Fibroblast of upper back skin (primary cell): ENCODE measurements around the gene CCDC134.
A peak's percentile ranks its signal among the peaks of the same experiment; 100 is the strongest.
"Not testable (repeated sequence)": the region's sequence is repeated elsewhere in the genome, so short reads cannot be mapped to it uniquely, and the experiment has no call there.

Experiments
- DNase-seq: peaks from one replicate; pipeline ENCODE4 v3.0.0-alpha.2; 2013

The CCDC134 gene

DNA sequence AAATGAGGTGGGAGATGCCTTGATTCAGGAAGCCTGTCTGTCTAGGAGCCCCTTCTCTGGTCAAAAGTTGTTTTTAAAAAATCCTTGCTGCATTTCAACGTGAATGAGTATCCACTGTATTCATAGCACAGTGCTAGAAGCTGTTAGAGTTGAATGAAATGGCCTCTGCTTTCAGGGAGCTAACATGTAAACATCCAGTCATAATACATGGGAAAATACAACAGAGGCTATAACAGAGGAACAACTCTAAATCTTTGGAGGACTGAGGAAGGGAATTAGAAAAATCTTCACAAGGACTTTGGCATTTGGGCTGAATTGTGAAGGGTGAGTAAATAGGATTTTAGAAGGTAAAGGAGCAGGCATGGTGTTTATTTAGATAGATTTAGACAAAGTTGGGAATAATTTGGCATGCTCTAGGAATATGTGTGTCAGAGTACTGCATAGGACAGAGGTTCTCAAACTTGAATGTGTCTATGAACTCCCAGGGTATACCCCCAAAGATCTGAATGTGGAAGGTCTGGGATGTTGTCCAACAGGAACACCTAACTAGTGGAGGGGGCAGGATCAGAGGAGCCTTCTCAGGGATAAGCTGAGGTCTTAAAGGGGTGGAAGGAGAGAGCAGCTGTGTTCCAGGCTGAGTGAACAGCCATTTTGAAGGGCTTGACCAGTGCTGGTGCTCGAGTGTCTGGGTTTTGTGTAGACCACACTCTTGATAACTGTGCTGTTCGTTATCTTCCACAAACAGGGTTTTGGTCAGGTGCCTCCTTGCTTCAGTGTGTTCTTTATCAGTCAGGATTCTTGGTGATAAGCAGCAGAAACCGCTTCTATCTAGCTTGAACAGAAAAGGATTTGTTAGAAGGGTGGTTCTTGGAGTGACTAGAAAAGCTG lies 45.1 kb downstream of the CCDC134 start:
- DNase-seq, result no peak

DNA sequence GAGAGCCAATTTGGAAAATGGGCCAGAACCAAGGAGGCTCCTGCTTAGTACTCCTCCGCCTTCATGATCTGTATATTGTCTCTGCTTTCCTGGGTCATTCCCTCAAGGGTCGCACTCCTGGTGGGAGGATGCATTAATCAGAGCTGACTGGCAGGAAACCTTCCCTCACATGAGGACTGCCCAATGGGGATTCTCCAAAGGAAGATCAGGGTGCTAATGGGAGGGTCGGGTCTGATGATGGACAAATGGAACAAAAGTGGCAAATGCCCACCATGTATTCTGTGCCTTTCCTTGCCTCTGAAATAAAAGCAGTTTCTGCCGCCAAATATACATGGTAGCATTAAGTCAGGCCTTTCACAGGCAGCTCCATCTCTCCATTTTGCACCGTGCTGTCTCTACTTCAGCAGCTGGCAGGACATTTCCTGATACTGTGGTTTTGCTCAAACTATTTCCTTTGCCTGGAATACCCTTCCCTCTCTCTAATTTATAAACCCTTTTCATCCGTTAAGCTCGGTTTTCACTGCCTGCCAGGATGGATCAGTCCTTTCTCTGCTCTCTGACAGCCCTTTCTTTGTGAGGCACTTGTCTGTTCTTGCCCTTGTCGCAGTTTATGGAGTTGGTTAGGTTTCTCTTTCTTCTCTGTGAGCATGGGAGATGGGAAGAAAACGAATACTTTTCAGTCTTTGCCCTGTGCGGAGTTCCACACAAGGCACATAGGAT lies 45.9 kb downstream of the CCDC134 start:
- DNase-seq, result no peak

DNA sequence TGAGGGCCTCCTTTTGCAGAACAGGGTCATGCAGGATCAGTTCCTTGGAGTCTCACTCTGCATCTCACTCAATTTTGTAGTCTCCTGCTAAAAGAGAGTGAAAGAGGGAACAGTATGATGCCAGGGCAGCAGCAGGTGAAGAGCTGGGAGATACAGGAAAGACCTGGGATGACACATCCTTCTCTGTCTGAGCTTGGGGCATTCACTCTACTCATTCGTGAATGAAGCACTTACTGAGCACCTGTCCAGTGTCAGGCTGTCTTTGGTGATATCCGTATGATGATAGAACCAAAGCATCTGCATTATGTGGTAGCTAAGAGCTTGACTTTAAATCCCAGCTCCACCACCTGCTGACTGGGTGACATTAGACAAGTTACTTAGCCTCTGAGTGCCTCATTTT lies 46.8 kb downstream of the CCDC134 start:
- DNase-seq, result no peak

DNA sequence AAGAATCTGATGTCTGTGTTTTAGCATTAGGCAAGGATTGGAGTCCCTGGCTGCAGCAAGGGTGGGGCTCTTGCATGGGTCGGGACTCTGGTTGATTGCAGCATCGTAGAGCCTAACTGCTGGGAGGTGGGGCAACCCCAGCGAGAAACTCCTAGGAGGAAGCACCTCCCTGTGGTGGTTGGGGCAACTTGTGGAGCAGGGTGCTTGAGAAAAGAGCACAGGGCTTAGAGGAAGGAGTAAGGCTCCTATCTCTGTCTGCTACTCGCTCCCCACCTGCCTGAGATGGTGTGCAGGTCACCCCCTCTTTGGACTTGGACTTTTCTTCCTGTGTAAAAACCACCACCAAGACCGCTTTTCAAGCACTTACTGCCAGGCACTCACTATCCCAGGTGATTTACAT lies 48.0 kb downstream of the CCDC134 start:
- no peak for DNase-seq

- DNase-seq, result no peak
Observed at GRCh38 chr22:41856469-41856868, 56.0 kb downstream of the CCDC134 start.

- DNase-seq, result peak; percentile 56
Observed at GRCh38 chr22:41857155-41857859, 56.8 kb downstream of the CCDC134 start.

DNA sequence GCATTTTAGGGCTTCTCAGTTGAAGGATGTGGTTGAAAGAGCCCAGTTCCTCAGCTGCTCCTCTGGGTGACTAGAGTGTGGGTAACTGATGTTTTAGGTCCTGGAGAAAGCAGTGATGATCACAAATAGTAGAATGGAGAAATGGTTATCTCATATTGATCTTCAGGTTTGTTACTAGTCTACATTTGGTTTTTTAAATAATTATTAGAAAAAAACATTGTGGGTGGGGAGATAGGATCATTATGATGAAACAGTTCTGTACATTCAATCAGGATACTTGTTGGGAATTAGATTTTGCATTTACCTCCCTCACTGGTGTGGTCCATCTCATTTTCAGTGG lies 57.4 kb downstream of the CCDC134 start:
- no peak for DNase-seq

DNA sequence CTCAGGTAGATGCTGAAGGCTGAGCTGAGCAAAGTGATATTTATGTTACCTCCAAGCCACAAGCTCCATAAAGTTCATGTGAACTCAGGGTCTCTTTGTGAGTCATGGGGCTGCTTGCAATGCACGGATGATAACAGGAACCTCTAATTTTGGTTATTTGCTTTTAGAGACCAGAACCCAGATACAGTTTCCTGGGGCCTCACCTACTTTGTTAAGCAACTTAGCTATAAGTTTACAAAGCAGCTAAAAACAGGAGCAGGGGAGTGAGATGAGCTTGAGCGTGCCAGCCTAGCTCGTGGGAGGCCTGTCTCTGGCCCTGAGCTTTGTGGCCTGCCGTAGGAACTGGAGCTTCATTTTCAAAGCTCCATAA lies 61.7 kb downstream of the CCDC134 start:
- DNase-seq, result no peak

GRCh38 chr22:41862530-41863266 lies 62.2 kb downstream of the CCDC134 start:
- DNase-seq, result no peak

DNA sequence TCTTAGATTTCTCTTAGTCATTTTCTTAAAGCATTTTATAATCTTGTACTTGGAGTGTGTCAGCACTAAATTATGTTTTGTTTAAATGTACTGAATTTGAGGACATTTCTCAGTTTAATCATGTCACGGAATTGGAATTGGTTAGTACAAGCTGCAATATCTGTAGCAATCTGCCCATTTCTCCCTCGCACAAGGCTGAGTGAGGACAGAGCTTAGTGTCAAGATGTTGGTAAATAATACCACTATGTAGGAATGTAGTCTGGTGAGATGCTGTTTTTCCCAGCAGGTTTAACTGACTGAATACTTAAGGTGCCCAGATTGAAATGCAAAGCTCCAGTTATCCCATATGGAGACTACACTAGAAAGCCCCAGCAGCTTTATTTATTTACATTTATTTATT lies 63.0 kb downstream of the CCDC134 start:
- DNase-seq, result no peak

DNA sequence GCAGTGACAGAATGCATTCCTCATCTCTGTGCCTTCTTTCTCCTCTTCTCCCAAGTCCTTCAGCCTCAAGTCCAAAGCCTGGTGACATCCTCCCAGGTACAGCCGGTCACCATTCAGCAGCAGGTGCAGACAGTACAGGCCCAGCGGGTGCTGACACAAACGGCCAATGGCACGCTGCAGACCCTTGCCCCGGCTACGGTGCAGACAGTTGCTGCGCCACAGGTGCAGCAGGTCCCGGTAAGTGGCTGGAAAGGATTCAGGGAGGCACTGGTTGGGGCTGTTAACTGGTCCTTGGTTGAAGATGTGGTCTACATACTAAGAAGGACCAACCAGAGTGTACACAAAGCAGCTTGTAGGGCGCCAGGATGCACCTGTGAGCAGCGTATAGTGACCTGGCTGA lies 68.1 kb downstream of the CCDC134 start:
- DNase-seq, result no peak

DNA sequence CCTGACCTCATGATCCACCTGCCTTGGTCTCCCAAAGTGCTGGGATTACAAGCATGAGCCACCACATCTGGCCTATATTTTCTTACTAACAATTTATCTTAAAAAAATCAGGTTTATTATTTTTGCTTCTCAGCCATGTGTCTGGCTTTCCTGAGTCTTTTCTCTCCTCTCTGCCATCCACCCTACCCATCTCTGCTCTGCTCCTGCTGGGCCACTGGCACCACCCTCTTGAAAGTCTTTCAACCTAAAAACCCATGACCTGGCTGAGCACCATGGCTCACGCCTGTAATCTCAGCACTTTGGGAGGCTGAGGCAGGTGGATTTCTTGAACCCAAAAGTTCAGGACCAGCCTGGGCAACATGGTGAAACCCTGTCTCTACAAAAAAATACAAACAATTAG lies 69.6 kb downstream of the CCDC134 start:
- not testable (repeated sequence) for DNase-seq

DNA sequence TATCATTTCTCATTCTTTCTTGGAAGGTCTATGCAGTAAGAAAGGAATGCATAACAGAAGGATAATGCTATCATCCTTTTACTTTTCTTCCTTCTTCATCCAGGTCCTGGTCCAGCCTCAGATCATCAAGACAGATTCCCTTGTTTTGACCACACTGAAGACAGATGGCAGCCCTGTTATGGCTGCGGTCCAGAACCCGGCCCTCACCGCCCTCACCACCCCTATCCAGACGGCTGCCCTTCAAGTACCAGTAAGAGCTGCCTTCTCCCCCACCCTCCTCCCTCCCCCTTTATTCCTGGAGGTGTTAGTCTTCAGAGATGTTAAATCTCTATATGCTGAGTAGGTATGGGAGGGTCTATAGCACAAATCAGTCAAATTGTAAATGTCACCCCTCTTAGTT lies 70.3 kb downstream of the CCDC134 start:
- DNase-seq, result no peak

- no peak for DNase-seq
Observed at GRCh38 chr22:41873391-41873790, 72.9 kb downstream of the CCDC134 start.

DNA sequence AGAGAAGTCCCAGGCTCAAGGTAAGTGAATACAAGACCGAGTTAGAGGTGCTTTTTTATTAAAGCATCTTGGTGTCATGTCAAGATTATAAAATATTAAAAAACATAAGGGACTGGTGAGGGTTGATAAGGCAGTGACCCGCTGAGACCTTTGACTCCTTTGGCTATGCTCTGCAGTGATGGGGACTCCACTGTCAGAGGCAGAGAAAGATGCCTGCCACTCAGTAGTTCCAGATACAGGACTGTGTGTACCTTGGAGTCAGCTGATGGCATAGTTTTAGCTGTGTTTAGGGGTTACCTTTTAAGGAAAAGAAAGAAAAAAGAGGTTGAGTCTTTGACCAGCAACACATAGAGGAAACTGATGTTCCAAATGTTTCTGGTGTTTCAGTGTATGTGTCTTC lies 73.6 kb downstream of the CCDC134 start:
- DNase-seq, result no peak

DNA sequence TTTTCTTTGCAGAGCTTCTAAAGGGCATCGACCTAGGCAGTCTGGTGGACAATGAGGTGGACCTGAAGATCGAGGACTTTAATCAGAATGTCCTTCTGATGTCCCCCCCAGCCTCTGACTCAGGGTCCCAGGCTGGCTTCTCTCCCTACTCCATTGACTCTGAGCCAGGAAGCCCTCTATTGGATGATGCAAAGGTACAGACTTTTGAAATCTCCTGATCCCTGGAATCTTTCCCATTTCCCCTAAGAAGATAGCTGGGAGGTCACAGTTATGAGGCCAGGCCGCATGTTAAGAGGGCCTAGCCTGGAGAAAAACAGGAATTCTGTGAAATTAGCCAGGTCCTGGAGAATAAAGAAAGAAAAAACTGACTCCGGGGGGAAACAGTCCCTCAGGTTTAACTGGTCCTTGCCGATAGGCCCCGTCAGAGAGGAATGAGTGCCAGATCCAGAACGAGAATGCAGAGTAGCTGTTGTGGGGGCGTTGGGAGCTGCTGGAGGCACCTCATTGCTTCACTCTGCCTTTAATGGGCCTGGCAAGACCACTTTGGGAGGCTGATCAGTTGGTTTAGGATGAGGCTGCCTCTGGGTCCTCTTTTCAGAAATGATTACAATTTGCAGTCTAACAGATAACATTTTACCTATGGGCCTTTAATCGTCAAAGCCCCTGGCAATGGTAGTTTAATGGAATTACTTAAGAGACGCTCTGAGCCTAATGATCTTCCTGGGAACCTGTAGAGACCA lies 75.2 kb downstream of the CCDC134 start:
- peak; percentile 14 for DNase-seq
